OCI-LY7 (cell line): ENCODE measurements around the gene ADCY3.

Source experiments
- CTCF ChIP-seq: fragments of 200-600 bp; sonication (generic); conservative IDR thresholded peaks from 2 replicates; pipeline ENCODE4 v1.5.1; 2014; ENCODE audit warnings: mild to moderate bottlenecking, antibody characterized with exemption, low read length, moderate library complexity, mixed read lengths
- EZH2phosphoT487 ChIP-seq: fragments of 200-600 bp; sonication (generic); IDR thresholded peaks from 2 replicates; pipeline ENCODE4 v1.6.1; 2018; ENCODE audit warnings: low read depth, borderline replicate concordance, mild to moderate bottlenecking, mixed run types, antibody characterized with exemption, low read length, moderate library complexity, mixed read lengths

GRCh38 chr2:24881623-24882022 lies 38.4 kb downstream of the ADCY3 start:
- TF ChIP-seq CTCF (peak; percentile 59), EZH2phosphoT487 (no peak)
